Measurements from ENCODE around the gene CHST11. TPM values are rescaled to one million over a fixed set of nuclear protein-coding genes. Genes with fewer than 3 reads are reported as not detected.
"Not testable (repeated sequence)": the region's sequence is repeated elsewhere in the genome, so short reads cannot be mapped to it uniquely, and the experiment has no call there.

CHST11 gene
- total RNA-seq, 1 donor from 2014 or later: 11.4 TPM

- Mint-ChIP-seq H3K27ac (no peak overlapping the region), H3K4me3 (ENCODE audit: low read depth) (no peak overlapping the region), H3K27me3 (no peaks in the 10 kb centered on the region), H3K9me3 (ENCODE audit: low read depth) (peaks cover 3% of the 10 kb centered on the region), H3K36me3 (ENCODE audit: insufficient read depth) (no peaks in the 10 kb centered on the region), H3K4me1 (ENCODE audit: low read depth) (peaks cover 2% of the 10 kb centered on the region)
- DNase-seq (ENCODE audit: low spot score, unreplicated experiment): no peak
- TF ChIP-seq CTCF (IDR thresholded peaks at IDR 0.05; ENCODE audit: unreplicated experiment): no peak
These were observed 284.3 kb downstream of the CHST11 start for GRCh38 chr12:104741077-104741476.

GRCh38 chr12:104741497-104742367 is 285.0 kb downstream of the CHST11 start:
- peaks cover 2% of the 10 kb centered on the region for H3K4me1 Mint-ChIP-seq (ENCODE audit: low read depth)
- no peaks in the 10 kb centered on the region for H3K36me3 Mint-ChIP-seq (ENCODE audit: insufficient read depth)
- no peak for DNase-seq (ENCODE audit: low spot score, unreplicated experiment)
- peaks cover 3% of the 10 kb centered on the region for H3K9me3 Mint-ChIP-seq (ENCODE audit: low read depth)
- H3K27me3 Mint-ChIP-seq: no peaks in the 10 kb centered on the region
- no peak for TF ChIP-seq CTCF (IDR thresholded peaks at IDR 0.05; ENCODE audit: unreplicated experiment)
- no peak overlapping the region for H3K4me3 Mint-ChIP-seq (ENCODE audit: low read depth)
- H3K27ac Mint-ChIP-seq: no peak overlapping the region

GRCh38 chr12:104742551-104743201 is 285.9 kb downstream of the CHST11 start:
- Mint-ChIP-seq H3K27me3 (no peaks in the 10 kb centered on the region), H3K4me3 (ENCODE audit: low read depth) (no peak overlapping the region), H3K9me3 (ENCODE audit: low read depth) (peaks cover 3% of the 10 kb centered on the region), H3K36me3 (ENCODE audit: insufficient read depth) (no peaks in the 10 kb centered on the region), H3K4me1 (ENCODE audit: low read depth) (peaks cover 2% of the 10 kb centered on the region), H3K27ac (no peak overlapping the region)
- DNase-seq (ENCODE audit: low spot score, unreplicated experiment): no peak
- TF ChIP-seq CTCF (IDR thresholded peaks at IDR 0.05; ENCODE audit: unreplicated experiment): no peak

DNA sequence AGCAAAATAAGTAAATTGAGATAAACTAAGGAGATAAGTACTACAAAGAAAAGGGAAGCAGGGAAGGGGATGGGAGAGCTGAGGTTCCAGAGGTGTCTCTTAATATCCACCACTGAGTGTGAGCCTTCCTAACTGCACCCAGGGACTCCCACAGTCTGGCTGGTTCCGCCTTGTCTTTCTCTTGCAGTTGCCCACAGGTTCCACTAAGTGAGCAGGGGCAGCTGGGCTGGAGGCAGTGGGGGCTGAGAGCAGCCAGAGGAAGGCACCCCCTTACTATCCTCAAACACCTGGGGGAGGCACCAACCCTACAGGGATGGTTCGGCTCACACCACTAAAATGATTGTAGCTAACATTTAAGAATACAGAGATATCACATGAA is 286.4 kb downstream of the CHST11 start:
- Mint-ChIP-seq H3K9me3 (ENCODE audit: low read depth) (peaks cover 3% of the 10 kb centered on the region), H3K4me3 (ENCODE audit: low read depth) (no peak overlapping the region), H3K27me3 (no peaks in the 10 kb centered on the region), H3K27ac (no peak overlapping the region), H3K36me3 (ENCODE audit: insufficient read depth) (no peaks in the 10 kb centered on the region), H3K4me1 (ENCODE audit: low read depth) (peaks cover under 1% of the 10 kb centered on the region)
- no peak for TF ChIP-seq CTCF (IDR thresholded peaks at IDR 0.05; ENCODE audit: unreplicated experiment)
- no peak for DNase-seq (ENCODE audit: low spot score, unreplicated experiment)

GRCh38 chr12:104743753-104744548 is 287.2 kb downstream of the CHST11 start:
- H3K27me3 Mint-ChIP-seq; H3K9me3 Mint-ChIP-seq (ENCODE audit: low read depth); H3K4me3 Mint-ChIP-seq (ENCODE audit: low read depth); H3K36me3 Mint-ChIP-seq (ENCODE audit: insufficient read depth); DNase-seq (ENCODE audit: low spot score, unreplicated experiment); H3K4me1 Mint-ChIP-seq (ENCODE audit: low read depth): not testable (repeated sequence)
- H3K27ac Mint-ChIP-seq: peak overlapping the region; percentile 57
